Sigmoid colon (tissue), 7 donors: ENCODE data around the gene CCR5. TPM values are rescaled to one million over a fixed set of nuclear protein-coding genes. Genes with fewer than 3 reads are reported as not detected.

Experiments
- DNase-seq: peaks from one replicate; pipeline ENCODE4 v3.0.0-alpha.2; 2019
- H3K27ac ChIP-seq, 4 donors: fragments of 200-600 bp; sonication (generic); one replicate each; pipeline ENCODE4 v1.5.1; 2016 to 2019; ENCODE audit warnings: mild to moderate bottlenecking in 1 of 4
- H3K27me3 ChIP-seq, 3 donors: fragments of 200-600 bp; sonication (generic); one replicate each; pipeline ENCODE4 v1.5.1; 2019; ENCODE audit warnings: mild to moderate bottlenecking in 1 of 3
- H3K36me3 ChIP-seq, 4 donors: fragments of 200-600 bp; sonication (generic); one replicate each; pipeline ENCODE4 v1.5.1; 2016 to 2019
- H3K4me1 ChIP-seq, 4 donors: fragments of 200-600 bp; sonication (generic); one replicate each; pipeline ENCODE4 v1.5.1; 2017 to 2019
- H3K4me3 ChIP-seq, 4 donors: fragments of 200-600 bp; sonication (generic); one replicate each; pipeline ENCODE4 v1.5.1; 2017 to 2019; ENCODE audit warnings: mild to moderate bottlenecking in 2 of 4, moderate library complexity in 1 of 4
- H3K9me3 ChIP-seq, 4 donors: fragments of 200-600 bp in 3 of 4; sonication (generic) in 3 of 4; one replicate each; pipeline versions ENCODE4 v1.5.1 to v1.6.1; 2013 to 2019
- EP300 ChIP-seq, 4 donors: sonication (generic); formaldehyde crosslinking; IDR thresholded peaks; one replicate each; pipeline ENCODE4 v1.6.1; 2017; ENCODE audit warnings: antibody characterized with exemption in 4 of 4
- POLR2A ChIP-seq, 2 donors: fragments of 450-650 bp; IDR thresholded peaks; one replicate each; pipeline ENCODE4 v1.6.1; 2016; ENCODE audit warnings: antibody characterized with exemption in 2 of 2, mild to moderate bottlenecking in 2 of 2, moderate library complexity in 2 of 2
- POLR2AphosphoS5 ChIP-seq, 4 donors: sonication (generic); formaldehyde crosslinking; IDR thresholded peaks; one replicate each; pipeline ENCODE4 v1.6.1; 2017; ENCODE audit warnings: antibody characterized with exemption in 4 of 4
- WGBS, 2 donors: extraction: QIAGEN DNeasy Blood & Tissue Kit; methylation state at CpG; one replicate each; pipeline ENCODE4 v1.1.7; 2013; 5-methylcytosine and 5-hydroxymethylcytosine counted together
- intact Hi-C: fragments of 100-400 bp; cut with DNase I; formaldehyde crosslinking; loops from one replicate; pipeline ENCODE4 v1.15.1; 2023
- polyA plus RNA-seq, 3 donors: library from polyadenylated mRNA; stranded (reverse); fragments of 200-250 nt; gene quantifications; one replicate each; pipeline ENCODE4 v1.2.3, GENCODE V29; 2013
- total RNA-seq, 4 donors: library from RNA; depleted of rRNA; stranded (reverse); fragments of >200 nt; gene quantifications; one replicate each; pipeline ENCODE4 v1.1.0, GENCODE V29; 2016
- TF ChIP-seq, protein P1 (sequence below), 4 experiments: fragments of 450-650 bp in 3 of 4; fragments of 200-600 bp in 1 of 4; IDR thresholded peaks; one replicate each; pipeline ENCODE4 v1.5.1; 2016 to 2019; ENCODE audit warnings: antibody characterized with exemption in 4 of 4, mild to moderate bottlenecking in 3 of 4, moderate library complexity in 2 of 4
- donor health status: healthy with polysubstance abuse.
- donor health status: Bipolar disorder and iron deficiency.
- donor health status: healthy.

CCR5 gene
- total and polyA plus RNA-seq, 7 donors, result 0.36 to 3.9 (median 0.92) TPM; not detected in 1

DNA sequence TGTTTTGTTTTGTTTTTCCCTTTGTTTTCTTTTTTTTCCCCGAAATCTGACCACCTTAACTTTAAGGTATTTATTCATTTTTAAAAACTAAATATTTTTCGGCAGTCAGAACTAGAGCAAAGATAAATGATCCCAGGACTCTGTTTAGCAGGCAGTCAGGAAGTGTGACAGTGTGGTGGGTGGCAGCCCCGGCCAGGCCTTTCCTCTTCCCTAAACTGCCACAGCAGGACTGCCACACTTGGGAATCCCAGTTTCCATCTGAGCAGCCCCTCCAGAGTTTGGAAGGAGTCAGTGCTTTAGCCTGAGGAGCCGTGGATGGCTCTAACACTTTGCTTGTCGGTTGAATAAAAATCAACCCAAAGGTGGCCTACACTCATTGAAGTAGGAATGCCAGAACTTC is 43.2 kb downstream of the CCR5 start:
- intact Hi-C loops, result no loop called here
- DNase-seq, result no peak
- Histone ChIP-seq H3K4me3 (no peak overlapping the region), H3K36me3 (no peaks in the 10 kb centered on the region), H3K27me3 (no peaks in the 10 kb centered on the region), H3K9me3 (no peaks in the 10 kb centered on the region), H3K27ac (no peak overlapping the region), H3K4me1 (no peaks in the 10 kb centered on the region)
- 69 to 88% methylated on average over 5 of the region's 5 CpGs for WGBS, 2 donors
- no peak for TF ChIP-seq POLR2A (IDR thresholded peaks at IDR 0.05)
- TF ChIP-seq EP300 (IDR thresholded peaks at IDR 0.05), result no peak
- no peak for TF ChIP-seq POLR2AphosphoS5 (IDR thresholded peaks at IDR 0.05)
- TF ChIP-seq, protein P1, sequence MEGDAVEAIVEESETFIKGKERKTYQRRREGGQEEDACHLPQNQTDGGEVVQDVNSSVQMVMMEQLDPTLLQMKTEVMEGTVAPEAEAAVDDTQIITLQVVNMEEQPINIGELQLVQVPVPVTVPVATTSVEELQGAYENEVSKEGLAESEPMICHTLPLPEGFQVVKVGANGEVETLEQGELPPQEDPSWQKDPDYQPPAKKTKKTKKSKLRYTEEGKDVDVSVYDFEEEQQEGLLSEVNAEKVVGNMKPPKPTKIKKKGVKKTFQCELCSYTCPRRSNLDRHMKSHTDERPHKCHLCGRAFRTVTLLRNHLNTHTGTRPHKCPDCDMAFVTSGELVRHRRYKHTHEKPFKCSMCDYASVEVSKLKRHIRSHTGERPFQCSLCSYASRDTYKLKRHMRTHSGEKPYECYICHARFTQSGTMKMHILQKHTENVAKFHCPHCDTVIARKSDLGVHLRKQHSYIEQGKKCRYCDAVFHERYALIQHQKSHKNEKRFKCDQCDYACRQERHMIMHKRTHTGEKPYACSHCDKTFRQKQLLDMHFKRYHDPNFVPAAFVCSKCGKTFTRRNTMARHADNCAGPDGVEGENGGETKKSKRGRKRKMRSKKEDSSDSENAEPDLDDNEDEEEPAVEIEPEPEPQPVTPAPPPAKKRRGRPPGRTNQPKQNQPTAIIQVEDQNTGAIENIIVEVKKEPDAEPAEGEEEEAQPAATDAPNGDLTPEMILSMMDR (IDR thresholded peaks at IDR 0.05), result no peak

DNA sequence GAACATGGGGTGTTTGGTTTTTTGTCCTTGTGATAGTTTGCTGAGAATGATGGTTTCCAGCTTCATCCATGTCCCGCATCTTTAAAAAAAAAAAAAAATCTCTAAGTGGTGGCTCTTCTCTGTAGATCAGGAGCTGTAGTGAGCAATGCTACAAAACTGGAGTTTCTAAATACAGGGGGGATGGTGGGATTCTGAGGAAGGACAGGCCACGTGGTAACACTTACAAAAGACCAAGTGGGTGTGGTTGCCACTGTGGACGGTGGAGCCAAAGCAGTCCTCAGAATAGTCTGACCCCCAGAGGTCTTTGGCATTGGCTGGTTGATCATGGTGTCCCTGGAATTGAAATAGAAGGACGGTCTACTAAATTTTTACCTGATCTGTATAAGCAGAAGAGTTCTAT is 44.0 kb downstream of the CCR5 start:
- no peak overlapping the region for H3K4me3 ChIP-seq
- TF ChIP-seq, protein P1 (IDR thresholded peaks at IDR 0.05), result no peak
- TF ChIP-seq POLR2AphosphoS5 (IDR thresholded peaks at IDR 0.05) (no peak), POLR2A (IDR thresholded peaks at IDR 0.05) (no peak), EP300 (IDR thresholded peaks at IDR 0.05) (no peak)
- H3K27ac ChIP-seq, result no peak overlapping the region
- intact Hi-C loops, result no loop called here
- no peak for DNase-seq
- no peaks in the 10 kb centered on the region for H3K4me1 ChIP-seq
- no peaks in the 10 kb centered on the region for H3K36me3 ChIP-seq
- 84 to 86% methylated on average over 4 of the region's 4 CpGs for WGBS, 2 donors
- no peaks in the 10 kb centered on the region for H3K27me3 ChIP-seq
- no peaks in the 10 kb centered on the region for H3K9me3 ChIP-seq

DNA sequence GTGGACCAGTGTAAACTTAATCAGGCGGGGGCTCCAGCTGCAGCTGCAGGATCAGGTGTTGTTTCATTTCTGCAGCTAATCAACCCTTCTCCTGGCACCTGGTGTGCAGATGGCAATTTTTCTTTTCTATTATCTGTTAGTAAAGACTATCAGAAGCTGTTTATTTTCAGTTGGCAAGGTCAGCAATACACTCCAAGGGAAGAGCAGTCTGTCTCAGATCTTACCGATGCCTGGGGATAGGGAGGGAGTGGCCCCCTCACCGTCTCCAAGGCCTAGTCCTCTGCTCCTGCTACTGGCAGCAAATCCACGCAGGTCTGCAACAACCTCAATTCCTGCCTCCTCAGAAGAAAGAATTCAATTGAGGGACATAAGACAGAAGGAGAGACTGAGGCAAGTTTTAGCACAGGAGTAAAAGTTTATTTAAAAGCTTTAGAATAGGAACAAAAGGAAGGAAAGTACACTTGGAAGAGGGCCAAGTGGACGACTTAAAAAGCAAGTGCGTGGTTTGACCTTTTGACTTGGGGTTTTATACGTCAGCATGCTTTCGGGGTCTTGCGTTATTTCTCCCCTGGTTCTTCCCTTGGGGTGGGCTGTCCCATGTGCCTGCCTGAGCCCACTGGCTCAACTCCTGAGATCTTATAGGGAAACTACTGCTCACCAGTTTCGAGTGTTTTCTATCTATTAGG is 45.5 kb downstream of the CCR5 start:
- Histone ChIP-seq H3K27ac (no peak overlapping the region), H3K27me3 (no peaks in the 10 kb centered on the region), H3K36me3 (no peaks in the 10 kb centered on the region), H3K9me3 (no peaks in the 10 kb centered on the region), H3K4me3 (no peak overlapping the region), H3K4me1 (no peaks in the 10 kb centered on the region)
- intact Hi-C loops, result no loop called here
- 15 to 35% methylated on average over 10 of the region's 10 CpGs for WGBS, 2 donors
- TF ChIP-seq POLR2A (IDR thresholded peaks at IDR 0.05), result no peak
- TF ChIP-seq POLR2AphosphoS5 (IDR thresholded peaks at IDR 0.05), result no peak
- TF ChIP-seq, protein P1 (IDR thresholded peaks at IDR 0.05), result no peak
- no peak for TF ChIP-seq EP300 (IDR thresholded peaks at IDR 0.05)
- DNase-seq, result no peak

DNA sequence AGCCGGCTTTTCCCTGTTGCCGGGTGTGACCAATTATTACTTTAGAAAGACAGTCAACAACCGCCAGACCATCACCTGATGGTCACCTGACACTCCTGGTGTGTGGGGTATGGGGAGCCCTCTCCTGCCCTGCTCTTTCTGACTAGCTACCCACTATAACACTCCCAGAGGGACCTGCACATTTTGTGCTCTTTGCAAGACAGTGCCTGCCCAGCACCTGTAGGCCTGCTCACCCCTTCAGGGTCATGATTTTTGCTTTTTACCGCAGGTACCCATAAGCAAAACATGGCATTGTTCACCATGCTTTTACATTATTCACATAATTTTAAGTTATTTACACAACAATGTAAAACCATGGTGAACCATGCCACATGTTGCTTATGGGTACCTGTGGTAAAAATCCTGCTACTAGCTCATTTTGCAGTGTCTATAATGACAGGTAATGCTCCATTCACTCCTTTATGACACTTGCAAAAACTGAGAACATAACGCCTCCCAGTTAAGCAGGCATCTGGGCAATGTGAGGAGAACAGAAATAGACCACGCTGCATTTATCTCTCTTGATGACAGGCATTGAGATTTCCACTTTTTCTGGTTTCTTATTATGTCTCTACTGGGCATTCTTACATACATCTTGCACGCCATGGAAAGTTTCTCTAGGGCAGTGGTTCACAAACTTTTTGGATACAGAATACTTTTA is 46.2 kb downstream of the CCR5 start:
- H3K27ac ChIP-seq, result no peak overlapping the region
- no peaks in the 10 kb centered on the region for H3K9me3 ChIP-seq
- H3K36me3 ChIP-seq, result no peaks in the 10 kb centered on the region
- no peaks in the 10 kb centered on the region for H3K27me3 ChIP-seq
- DNase-seq, result no peak
- intact Hi-C loops, result no loop called here
- H3K4me1 ChIP-seq, result no peaks in the 10 kb centered on the region
- no peak overlapping the region for H3K4me3 ChIP-seq
- 57 to 73% methylated on average over 7 of the region's 7 CpGs for WGBS, 2 donors
- TF ChIP-seq POLR2A (IDR thresholded peaks at IDR 0.05) (no peak), POLR2AphosphoS5 (IDR thresholded peaks at IDR 0.05) (no peak), EP300 (IDR thresholded peaks at IDR 0.05) (no peak)
- TF ChIP-seq, protein P1 (IDR thresholded peaks at IDR 0.05), result no peak
